Osteocyte (in vitro differentiated cells): ENCODE results near the gene SMYD3. TPM values are rescaled to one million over a fixed set of nuclear protein-coding genes. Genes with fewer than 3 reads are reported as not detected.

ENCODE experiments used
- DNase-seq: peaks from one replicate; pipeline ENCODE4 v3.0.0; 2021; ENCODE audit warnings: mixed read lengths; ENCODE audit not compliant: unreplicated experiment; ENCODE audit errors: extremely low spot score
- H3K27ac Mint-ChIP-seq: one replicate; pipeline ENCODE4 v1.8.0; 2021; ENCODE audit warnings: mild to moderate bottlenecking, mixed read lengths; ENCODE audit not compliant: unreplicated experiment
- H3K27me3 Mint-ChIP-seq: one replicate; pipeline ENCODE4 v1.8.0; 2021; ENCODE audit warnings: mixed read lengths; ENCODE audit not compliant: unreplicated experiment
- H3K36me3 Mint-ChIP-seq: one replicate; pipeline ENCODE4 v1.8.0; 2021; ENCODE audit warnings: mixed read lengths; ENCODE audit not compliant: unreplicated experiment
- H3K4me1 Mint-ChIP-seq: one replicate; pipeline ENCODE4 v1.8.0; 2021; ENCODE audit warnings: mixed read lengths; ENCODE audit not compliant: unreplicated experiment
- H3K4me3 Mint-ChIP-seq: one replicate; pipeline ENCODE4 v1.8.0; 2021; ENCODE audit warnings: mild to moderate bottlenecking, moderate library complexity, mixed read lengths; ENCODE audit not compliant: unreplicated experiment
- H3K9me3 Mint-ChIP-seq: one replicate; pipeline ENCODE4 v1.8.0; 2021; ENCODE audit warnings: mixed read lengths; ENCODE audit not compliant: unreplicated experiment
- total RNA-seq: library from RNA; stranded (reverse); gene quantifications from 2 replicates; pipeline ENCODE4 v1.2.1, GENCODE V29; 2021
- TF ChIP-seq, protein P1 (sequence below): fragments of 200-600 bp; sonication (generic); IDR thresholded peaks from 2 replicates; pipeline ENCODE4 v1.5.0; 2021; ENCODE audit warnings: antibody characterized with exemption, mild to moderate bottlenecking, moderate library complexity

SMYD3 gene
- total RNA-seq, 1 donor from 2014 or later: 22.3 TPM

- H3K27ac Mint-ChIP-seq: no peak overlapping the region
- no peaks in the 10 kb centered on the region for H3K27me3 Mint-ChIP-seq
These were observed 311.8 kb downstream of the SMYD3 start for GRCh38 chr1:246195296-246195695.

DNA sequence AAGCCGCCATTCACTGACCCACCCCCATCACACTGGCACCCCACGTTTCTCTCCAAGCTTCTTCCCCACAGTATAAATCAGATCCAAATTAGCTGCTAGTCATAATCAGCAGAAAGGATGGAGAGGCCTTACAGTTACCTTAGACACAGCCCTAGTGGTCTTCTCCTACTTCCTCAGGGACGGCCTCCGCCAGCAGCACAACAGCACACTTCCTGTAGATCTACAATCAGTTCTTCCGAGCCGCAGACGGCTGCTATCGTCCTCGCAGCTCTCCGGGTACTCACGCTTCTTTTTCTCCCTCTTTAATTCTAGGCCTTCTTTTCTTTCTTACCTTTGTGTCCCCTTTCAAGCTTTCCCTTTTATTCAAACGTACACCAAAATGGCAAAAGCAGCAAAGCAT lies 313.5 kb downstream of the SMYD3 start:
- Mint-ChIP-seq H3K27me3 (no peaks in the 10 kb centered on the region), H3K4me1 (no peaks in the 10 kb centered on the region), H3K27ac (no peak overlapping the region), H3K4me3 (no peak overlapping the region), H3K9me3 (no peaks in the 10 kb centered on the region), H3K36me3 (no peaks in the 10 kb centered on the region)
- no peak for DNase-seq
- TF ChIP-seq, protein P1, sequence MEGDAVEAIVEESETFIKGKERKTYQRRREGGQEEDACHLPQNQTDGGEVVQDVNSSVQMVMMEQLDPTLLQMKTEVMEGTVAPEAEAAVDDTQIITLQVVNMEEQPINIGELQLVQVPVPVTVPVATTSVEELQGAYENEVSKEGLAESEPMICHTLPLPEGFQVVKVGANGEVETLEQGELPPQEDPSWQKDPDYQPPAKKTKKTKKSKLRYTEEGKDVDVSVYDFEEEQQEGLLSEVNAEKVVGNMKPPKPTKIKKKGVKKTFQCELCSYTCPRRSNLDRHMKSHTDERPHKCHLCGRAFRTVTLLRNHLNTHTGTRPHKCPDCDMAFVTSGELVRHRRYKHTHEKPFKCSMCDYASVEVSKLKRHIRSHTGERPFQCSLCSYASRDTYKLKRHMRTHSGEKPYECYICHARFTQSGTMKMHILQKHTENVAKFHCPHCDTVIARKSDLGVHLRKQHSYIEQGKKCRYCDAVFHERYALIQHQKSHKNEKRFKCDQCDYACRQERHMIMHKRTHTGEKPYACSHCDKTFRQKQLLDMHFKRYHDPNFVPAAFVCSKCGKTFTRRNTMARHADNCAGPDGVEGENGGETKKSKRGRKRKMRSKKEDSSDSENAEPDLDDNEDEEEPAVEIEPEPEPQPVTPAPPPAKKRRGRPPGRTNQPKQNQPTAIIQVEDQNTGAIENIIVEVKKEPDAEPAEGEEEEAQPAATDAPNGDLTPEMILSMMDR: no peak

More at GRCh38 chr1:246195296-246195695, 311.8 kb downstream of the SMYD3 start:
- Mint-ChIP-seq H3K4me1 (peaks cover 7% of the 10 kb centered on the region), H3K36me3 (no peaks in the 10 kb centered on the region), H3K4me3 (no peak overlapping the region), H3K9me3 (no peaks in the 10 kb centered on the region)
- no peak for DNase-seq
- TF ChIP-seq, protein P1: no peak

DNA sequence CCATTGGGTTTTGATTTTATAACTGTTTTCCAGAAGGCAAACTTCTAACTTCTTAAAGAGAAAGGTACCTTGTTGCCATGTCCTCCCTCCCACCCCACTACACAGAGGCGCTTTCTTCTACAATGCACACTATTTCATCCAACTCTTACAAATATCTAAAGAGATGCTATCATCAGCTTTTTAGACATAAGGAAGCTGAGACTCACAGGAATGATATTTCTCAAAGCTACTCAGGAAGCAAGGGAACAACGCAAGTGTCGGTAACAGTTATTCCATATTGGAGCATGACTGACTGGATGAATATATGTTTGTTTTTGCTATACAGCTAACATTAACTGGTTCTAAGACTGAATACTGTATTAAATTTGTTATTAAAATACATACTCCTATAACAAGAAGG lies 318.0 kb downstream of the SMYD3 start:
- no peak for DNase-seq
- no peak overlapping the region for H3K27ac Mint-ChIP-seq
- H3K36me3 Mint-ChIP-seq: no peaks in the 10 kb centered on the region
- H3K4me3 Mint-ChIP-seq: no peak overlapping the region
- TF ChIP-seq, protein P1: no peak
- H3K27me3 Mint-ChIP-seq: no peaks in the 10 kb centered on the region
- no peaks in the 10 kb centered on the region for H3K9me3 Mint-ChIP-seq
- H3K4me1 Mint-ChIP-seq: no peaks in the 10 kb centered on the region

DNA sequence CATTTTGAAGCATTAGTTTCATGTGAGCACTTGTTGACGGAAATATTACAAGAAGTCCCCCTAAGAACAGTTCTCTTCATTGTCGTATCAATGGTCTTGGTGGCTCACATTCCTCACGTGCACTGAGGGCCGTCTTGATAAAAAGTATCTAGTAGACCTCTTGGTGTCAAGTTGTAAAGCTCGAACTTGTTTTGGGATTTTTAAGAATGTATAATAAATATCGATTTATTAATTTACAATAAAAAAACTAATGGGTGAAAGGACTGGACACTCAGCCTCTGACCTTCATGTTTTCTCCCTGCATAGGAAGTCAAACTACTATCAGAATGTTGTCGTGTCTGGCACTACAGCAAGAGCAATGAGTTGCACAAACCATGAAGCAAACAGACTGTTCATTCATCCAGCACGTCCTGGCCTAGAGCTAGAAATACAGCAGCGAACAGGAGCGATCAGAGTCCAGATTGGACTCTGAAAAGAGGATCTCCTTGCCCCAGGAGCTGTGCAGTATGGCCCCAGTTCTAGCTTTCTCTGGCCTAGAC lies 319.2 kb downstream of the SMYD3 start:
- Mint-ChIP-seq H3K9me3 (no peaks in the 10 kb centered on the region), H3K36me3 (no peaks in the 10 kb centered on the region), H3K27ac (no peak overlapping the region), H3K27me3 (no peaks in the 10 kb centered on the region), H3K4me3 (no peak overlapping the region), H3K4me1 (no peaks in the 10 kb centered on the region)
- TF ChIP-seq, protein P1: no peak
- no peak for DNase-seq

GRCh38 chr1:246184503-246184902 lies 322.6 kb downstream of the SMYD3 start:
- no peak for DNase-seq
- H3K4me3 Mint-ChIP-seq: no peak overlapping the region

More at GRCh38 chr1:246184503-246184902, 322.6 kb downstream of the SMYD3 start:
- H3K9me3 Mint-ChIP-seq: no peaks in the 10 kb centered on the region
- no peaks in the 10 kb centered on the region for H3K27me3 Mint-ChIP-seq
- H3K4me1 Mint-ChIP-seq: no peaks in the 10 kb centered on the region
- TF ChIP-seq, protein P1: no peak
- no peak overlapping the region for H3K27ac Mint-ChIP-seq
- no peaks in the 10 kb centered on the region for H3K36me3 Mint-ChIP-seq
